SKM-1 (cell line): Measurements from ENCODE around the gene S100A1.

ENCODE experiments used
- DNase-seq: peaks from one replicate; lab custom pipeline; 2025; ENCODE audit not compliant: unreplicated experiment; lab: John Stamatoyannopoulos, UW

S100A1 gene

GRCh38 chr1:153610334-153610733 lies 17.9 kb upstream of the S100A1 start:
- DNase-seq = no peak

- DNase-seq = no peak
Measured at GRCh38 chr1:153610811-153611301, 17.4 kb upstream of the S100A1 start.

GRCh38 chr1:153611356-153611755 lies 16.9 kb upstream of the S100A1 start:
- no peak for DNase-seq

GRCh38 chr1:153612111-153612754 lies 16.0 kb upstream of the S100A1 start:
- no peak for DNase-seq

- DNase-seq = no peak
Measured at GRCh38 chr1:153612755-153613331, 15.4 kb upstream of the S100A1 start, which contains the start of gene S100A16. S100A16 (minus strand) TSS chr1:153613137; CDS start chr1:153608151, 4,986 bp downstream.

GRCh38 chr1:153613406-153613805 lies 14.8 kb upstream of the S100A1 start:
- DNase-seq = no peak

- DNase-seq = no peak
Measured at GRCh38 chr1:153614189-153614900, 13.9 kb upstream of the S100A1 start.

- no peak for DNase-seq
Measured at GRCh38 chr1:153614906-153615305, 13.3 kb upstream of the S100A1 start.

- DNase-seq = no peak
Measured at GRCh38 chr1:153615406-153615805, 12.8 kb upstream of the S100A1 start.

- DNase-seq = no peak
Measured at GRCh38 chr1:153616144-153616916, 11.9 kb upstream of the S100A1 start, which contains the start of gene S100A14. S100A14 (minus strand) TSS chr1:153616325; CDS start chr1:153615858, 467 bp downstream.

GRCh38 chr1:153616917-153617311 lies 11.3 kb upstream of the S100A1 start:
- no peak for DNase-seq

GRCh38 chr1:153617663-153618062 lies 10.6 kb upstream of the S100A1 start:
- no peak for DNase-seq

- DNase-seq = no peak
Measured at GRCh38 chr1:153619171-153619570, 9.1 kb upstream of the S100A1 start.

- no peak for DNase-seq
Measured at GRCh38 chr1:153623101-153623500, 5.1 kb upstream of the S100A1 start.

- no peak for DNase-seq
Measured at GRCh38 chr1:153624965-153625611, 3.1 kb upstream of the S100A1 start.

GRCh38 chr1:153626477-153626903 lies 1.7 kb upstream of the S100A1 start:
- no peak for DNase-seq

GRCh38 chr1:153626904-153627714 lies 1.1 kb upstream of the S100A1 start, which contains the start of gene S100A13:
S100A13 (minus strand) TSS chr1:153627505; CDS start chr1:153626472, 1,033 bp downstream.
- no peak for DNase-seq

GRCh38 chr1:153628638-153629342 lies 556 bp downstream of the S100A1 start:
- no peak for DNase-seq

- DNase-seq = no peak
Measured at GRCh38 chr1:153629343-153629665, 1.1 kb downstream of the S100A1 start.
